GM19193 (cell line): ENCODE results near the gene C1orf53.

ENCODE experiments used
- POLR2A ChIP-seq: IDR thresholded peaks from 4 replicates; pipeline ENCODE4 v1.6.1; 2011; ENCODE audit not compliant: insufficient read depth, insufficient read length; ENCODE audit errors: extremely low read depth

Gene C1orf53

GRCh38 chr1:197902454-197903195 is at the start of gene C1orf53:
C1orf53 (plus strand) TSS chr1:197902630; CDS start chr1:197902650, 20 bp downstream.
- TF ChIP-seq POLR2A, result peak; percentile 65

- no peak for TF ChIP-seq POLR2A
Measured at GRCh38 chr1:197857477-197857876, 45.0 kb upstream of the C1orf53 start.

- no peak for TF ChIP-seq POLR2A
Measured at GRCh38 chr1:197859024-197859423, 43.4 kb upstream of the C1orf53 start.

- no peak for TF ChIP-seq POLR2A
Measured at GRCh38 chr1:197862221-197862620, 40.2 kb upstream of the C1orf53 start.

GRCh38 chr1:197862671-197863070 is 39.8 kb upstream of the C1orf53 start:
- no peak for TF ChIP-seq POLR2A

GRCh38 chr1:197865809-197866208 is 36.6 kb upstream of the C1orf53 start:
- TF ChIP-seq POLR2A, result no peak

- no peak for TF ChIP-seq POLR2A
Measured at GRCh38 chr1:197868751-197869489, 33.5 kb upstream of the C1orf53 start.

GRCh38 chr1:197869490-197870077 is 32.8 kb upstream of the C1orf53 start:
- no peak for TF ChIP-seq POLR2A

GRCh38 chr1:197876894-197877293 is 25.5 kb upstream of the C1orf53 start:
- TF ChIP-seq POLR2A, result no peak

GRCh38 chr1:197884173-197884572 is 18.3 kb upstream of the C1orf53 start:
- TF ChIP-seq POLR2A, result no peak

GRCh38 chr1:197890936-197891335 is 11.5 kb upstream of the C1orf53 start:
- no peak for TF ChIP-seq POLR2A

GRCh38 chr1:197892684-197893083 is 9.7 kb upstream of the C1orf53 start:
- no peak for TF ChIP-seq POLR2A

GRCh38 chr1:197896301-197896700 is 6.1 kb upstream of the C1orf53 start:
- TF ChIP-seq POLR2A, result no peak

GRCh38 chr1:197899037-197899436 is 3.4 kb upstream of the C1orf53 start:
- TF ChIP-seq POLR2A, result no peak

GRCh38 chr1:197902131-197902453 is 338 bp upstream of the C1orf53 start:
- TF ChIP-seq POLR2A, result no peak

GRCh38 chr1:197903196-197903514 is 725 bp downstream of the C1orf53 start:
- TF ChIP-seq POLR2A, result no peak
